Adrenal gland (tissue), 5 donors: ENCODE measurements around the gene WDR4.

Experiments
- CTCF ChIP-seq, 6 experiments: fragments of 450-650 bp in 4 of 6; fragments of 200-600 bp in 2 of 6; sonication (generic) in 1 of 6; IDR thresholded peaks; 1 replicate in 5 of 6; 2 replicates in 1 of 6; pipeline versions ENCODE4 v1.5.1 to v1.8.0; 2016 to 2021; ENCODE audit warnings: antibody characterized with exemption in 6 of 6, mild to moderate bottlenecking in 2 of 6, moderate library complexity in 1 of 6
- POLR2A ChIP-seq, 2 donors: fragments of 450-650 bp; IDR thresholded peaks; one replicate each; pipeline ENCODE4 v1.6.1; 2017; ENCODE audit warnings: antibody characterized with exemption in 2 of 2, mild to moderate bottlenecking in 2 of 2, moderate library complexity in 1 of 2
- donor health status: DM: no; HTN: no; CAD: no.

DNA sequence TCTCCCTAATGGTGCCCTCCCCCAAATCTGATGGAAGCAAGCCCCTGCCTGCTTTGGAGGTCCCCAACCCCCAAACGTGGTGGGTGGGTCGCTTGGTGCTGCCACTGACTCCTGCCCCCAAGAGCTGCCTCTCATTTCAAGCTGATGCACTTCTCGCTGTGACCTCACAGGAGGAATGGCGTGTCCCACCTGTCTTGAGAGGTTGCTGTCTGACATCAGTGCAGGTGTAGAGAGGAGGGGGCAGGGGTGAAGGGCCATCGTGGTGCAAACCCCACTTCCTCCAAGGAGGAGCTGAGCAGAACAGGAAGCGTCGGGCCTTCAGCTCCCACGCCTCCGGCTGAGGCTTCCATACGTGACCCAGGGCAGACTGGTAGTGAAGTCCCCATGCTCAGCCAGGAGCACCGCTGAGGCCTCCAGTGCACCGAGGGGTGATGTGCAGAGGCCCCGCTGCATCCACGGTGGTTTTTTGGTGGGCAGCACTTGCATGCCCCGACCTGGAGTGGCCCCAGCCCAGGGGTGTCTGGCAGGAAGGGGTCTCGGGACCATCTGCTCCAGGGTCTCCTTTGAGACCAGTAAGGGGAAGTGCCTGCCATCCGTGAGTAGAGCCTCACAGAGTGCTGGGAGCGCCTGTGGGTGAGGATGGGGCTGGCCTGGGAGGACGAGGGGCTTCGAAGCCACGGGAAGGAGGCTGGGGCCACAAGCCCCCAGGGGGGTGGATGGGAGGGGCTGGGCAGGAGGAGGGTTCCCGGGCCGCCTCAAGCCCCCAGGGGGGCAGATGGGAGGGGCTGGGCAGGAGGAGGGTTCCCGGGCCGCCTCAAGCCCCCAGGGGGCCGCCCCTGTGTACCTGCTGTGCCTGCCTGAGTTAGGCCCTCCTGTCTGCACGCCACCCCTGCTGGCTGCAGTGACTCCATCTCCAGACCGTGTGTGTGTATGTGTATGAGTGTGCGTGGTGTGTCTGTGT, 39.8 kb downstream of the WDR4 start:
- no peak for TF ChIP-seq CTCF (IDR thresholded peaks at IDR 0.05)
- no peak for TF ChIP-seq POLR2A (IDR thresholded peaks at IDR 0.05)
